ENCODE results near the gene TANC1.

The TANC1 gene

DNA sequence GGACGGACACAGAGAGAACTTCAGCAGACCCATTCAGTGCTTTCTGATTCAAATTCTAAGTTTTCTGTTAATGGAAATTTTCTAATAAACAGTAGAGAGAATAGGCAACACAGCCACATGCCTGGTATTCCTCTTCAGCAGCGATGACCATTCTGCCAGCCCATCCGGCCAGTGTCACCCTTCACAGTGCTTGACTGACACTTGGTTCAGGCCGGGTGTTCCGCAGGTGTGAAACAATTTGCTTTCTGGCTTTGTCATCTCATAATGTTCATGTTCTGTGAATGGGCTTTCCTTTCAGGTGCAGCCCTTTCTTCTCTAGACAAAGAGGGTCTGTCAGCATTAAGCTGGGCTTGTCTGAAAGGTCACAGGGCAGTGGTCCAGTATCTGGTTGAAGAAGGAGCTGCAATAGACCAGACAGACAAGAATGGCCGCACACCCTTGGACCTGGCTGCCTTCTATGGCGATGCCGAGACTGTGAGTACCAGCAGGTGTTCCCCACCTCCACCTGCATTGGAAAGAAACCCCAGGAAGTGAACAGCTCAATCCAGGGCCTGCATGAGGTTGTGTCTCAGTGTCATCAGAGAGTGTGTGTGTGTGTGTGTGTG lies 251.1 kb downstream of the TANC1 start:
- H3K4me3 ChIP-seq (ENCODE audit: low read length in 2 of 2): peak overlapping the region in 1 of 2 donors; percentile 12
- H2BK5ac ChIP-seq (ENCODE audit: low read length): no peak overlapping the region
- no peak overlapping the region for H3K14ac ChIP-seq (ENCODE audit: low read length)
- H3K9me3 ChIP-seq (replicated peaks in 1 of 2; ENCODE audit: control insufficient read depth in 2 of 2, insufficient read depth in 1 of 2, low read depth in 1 of 2, low read length in 2 of 2): peaks cover 3% of the 10 kb centered on the region in 2 donors
- H3K79me1 ChIP-seq (ENCODE audit: low read depth, low read length): no peaks in the 10 kb centered on the region
- no peak overlapping the region for H2BK120ac ChIP-seq (ENCODE audit: low read depth, low read length)
- H3K9ac ChIP-seq (ENCODE audit: low read depth, low read length, poor library complexity): no peak overlapping the region
- H2AFZ ChIP-seq (ENCODE audit: low read length): no peak overlapping the region
- no peaks in the 10 kb centered on the region for H3K27me3 ChIP-seq (ENCODE audit: control insufficient read depth in 3 of 3, insufficient read depth in 3 of 3, low read depth in 1 of 3, low read length in 3 of 3)
- no peak for DNase-seq (ENCODE audit: low spot score)
- no peak overlapping the region for H4K91ac ChIP-seq (ENCODE audit: low read depth, low read length, poor library complexity)
- H3K27ac ChIP-seq (replicated peaks; ENCODE audit: low read length): no peak overlapping the region
- no peak overlapping the region for H2AK5ac ChIP-seq (ENCODE audit: low read depth, low read length)
- no peak overlapping the region for H3K4ac ChIP-seq (ENCODE audit: low read length)
- peaks cover 0 to 95% of the 10 kb centered on the region in 2 donors for H3K36me3 ChIP-seq (replicated peaks in 1 of 2; ENCODE audit: control insufficient read depth in 2 of 2, insufficient read depth in 2 of 2, low read length in 2 of 2)
- H3K4me1 ChIP-seq (ENCODE audit: control insufficient read depth in 2 of 2, insufficient read depth in 1 of 2, low read depth in 1 of 2, low read length in 2 of 2): peaks cover 0 to 8% of the 10 kb centered on the region in 2 donors
- no peak overlapping the region for H2BK12ac ChIP-seq (ENCODE audit: low read length)
- no peak overlapping the region for H3K4me2 ChIP-seq (ENCODE audit: insufficient read depth, low read length, poor library complexity, severe bottlenecking)
- H2BK15ac ChIP-seq (ENCODE audit: low read length): no peak overlapping the region
- no peak overlapping the region for H3K23ac ChIP-seq (ENCODE audit: low read depth, low read length, poor library complexity)
- H4K8ac ChIP-seq (ENCODE audit: low read depth, low read length): no peak overlapping the region
- no CpG with 5 or more reads among the region's 8 CpGs for WGBS, 2 donors (ENCODE audit: extremely low coverage in 2 of 2, insufficient read length in 2 of 2, insufficient replicate concordance in 1 of 2)
- no peak overlapping the region for H3K18ac ChIP-seq (ENCODE audit: low read length)

DNA sequence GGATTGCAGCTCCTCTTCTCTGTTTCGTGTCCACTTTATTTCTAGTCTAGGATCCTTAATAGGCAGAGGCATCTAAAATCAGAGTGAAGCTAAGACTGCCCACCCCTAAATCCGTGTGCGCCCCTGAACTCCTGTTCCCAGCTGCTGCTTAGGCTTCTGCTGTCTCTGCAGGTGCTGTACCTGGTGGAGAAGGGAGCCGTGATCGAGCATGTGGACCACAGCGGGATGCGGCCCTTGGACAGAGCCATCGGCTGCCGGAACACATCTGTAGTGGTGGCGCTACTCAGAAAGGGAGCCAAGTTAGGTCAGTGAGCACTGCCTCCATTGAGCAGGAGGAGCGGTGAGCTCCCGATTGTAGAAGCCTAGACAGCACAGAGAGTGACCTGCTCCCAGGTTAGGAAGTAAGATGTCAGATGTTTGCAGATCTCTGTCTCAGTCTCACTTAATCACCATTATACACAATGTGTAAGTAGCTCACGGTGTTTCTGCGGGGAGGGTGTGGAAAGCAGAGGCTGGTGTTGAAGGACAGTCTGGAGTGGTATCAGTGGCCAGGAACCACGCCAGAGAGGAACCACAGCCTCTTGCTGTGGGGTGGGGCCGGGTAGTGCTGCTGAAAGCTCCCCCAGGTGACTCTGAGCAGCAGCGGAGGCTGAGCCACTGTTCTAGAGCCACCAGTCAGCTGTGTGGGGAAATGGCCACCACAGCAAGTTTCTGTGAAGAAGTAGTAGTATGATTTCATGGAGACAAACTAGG lies 255.8 kb downstream of the TANC1 start:
- Histone ChIP-seq H3K4me1 (ENCODE audit: control insufficient read depth in 2 of 2, insufficient read depth in 1 of 2, low read depth in 1 of 2, low read length in 2 of 2) (peaks cover 0 to 13% of the 10 kb centered on the region in 2 donors), H2BK12ac (ENCODE audit: low read length) (no peak overlapping the region), H2BK120ac (ENCODE audit: low read depth, low read length) (no peak overlapping the region), H3K79me1 (ENCODE audit: low read depth, low read length) (no peaks in the 10 kb centered on the region), H3K36me3 (replicated peaks in 1 of 2; ENCODE audit: control insufficient read depth in 2 of 2, insufficient read depth in 2 of 2, low read length in 2 of 2) (peaks cover 0 to 91% of the 10 kb centered on the region in 2 donors), H3K4me3 (ENCODE audit: low read length in 2 of 2) (no peak overlapping the region), H3K4ac (ENCODE audit: low read length) (no peak overlapping the region), H3K9ac (ENCODE audit: low read depth, low read length, poor library complexity) (no peak overlapping the region), H3K23ac (ENCODE audit: low read depth, low read length, poor library complexity) (no peak overlapping the region), H2AFZ (ENCODE audit: low read length) (no peak overlapping the region), H4K8ac (ENCODE audit: low read depth, low read length) (no peak overlapping the region), H4K91ac (ENCODE audit: low read depth, low read length, poor library complexity) (no peak overlapping the region), H3K9me3 (replicated peaks in 1 of 2; ENCODE audit: control insufficient read depth in 2 of 2, insufficient read depth in 1 of 2, low read depth in 1 of 2, low read length in 2 of 2) (no peaks in the 10 kb centered on the region), H3K27ac (replicated peaks; ENCODE audit: low read length) (no peak overlapping the region), H2BK15ac (ENCODE audit: low read length) (no peak overlapping the region), H3K4me2 (ENCODE audit: insufficient read depth, low read length, poor library complexity, severe bottlenecking) (no peak overlapping the region), H2BK5ac (ENCODE audit: low read length) (no peak overlapping the region), H2AK5ac (ENCODE audit: low read depth, low read length) (no peak overlapping the region), H3K18ac (ENCODE audit: low read length) (no peak overlapping the region), H3K14ac (ENCODE audit: low read length) (no peak overlapping the region), H3K27me3 (ENCODE audit: control insufficient read depth in 3 of 3, insufficient read depth in 3 of 3, low read depth in 1 of 3, low read length in 3 of 3) (no peaks in the 10 kb centered on the region)
- DNase-seq (ENCODE audit: low spot score): no peak
- WGBS, 2 donors (ENCODE audit: extremely low coverage in 2 of 2, insufficient read length in 2 of 2, insufficient replicate concordance in 1 of 2): no CpG with 5 or more reads among the region's 17 CpGs

DNA sequence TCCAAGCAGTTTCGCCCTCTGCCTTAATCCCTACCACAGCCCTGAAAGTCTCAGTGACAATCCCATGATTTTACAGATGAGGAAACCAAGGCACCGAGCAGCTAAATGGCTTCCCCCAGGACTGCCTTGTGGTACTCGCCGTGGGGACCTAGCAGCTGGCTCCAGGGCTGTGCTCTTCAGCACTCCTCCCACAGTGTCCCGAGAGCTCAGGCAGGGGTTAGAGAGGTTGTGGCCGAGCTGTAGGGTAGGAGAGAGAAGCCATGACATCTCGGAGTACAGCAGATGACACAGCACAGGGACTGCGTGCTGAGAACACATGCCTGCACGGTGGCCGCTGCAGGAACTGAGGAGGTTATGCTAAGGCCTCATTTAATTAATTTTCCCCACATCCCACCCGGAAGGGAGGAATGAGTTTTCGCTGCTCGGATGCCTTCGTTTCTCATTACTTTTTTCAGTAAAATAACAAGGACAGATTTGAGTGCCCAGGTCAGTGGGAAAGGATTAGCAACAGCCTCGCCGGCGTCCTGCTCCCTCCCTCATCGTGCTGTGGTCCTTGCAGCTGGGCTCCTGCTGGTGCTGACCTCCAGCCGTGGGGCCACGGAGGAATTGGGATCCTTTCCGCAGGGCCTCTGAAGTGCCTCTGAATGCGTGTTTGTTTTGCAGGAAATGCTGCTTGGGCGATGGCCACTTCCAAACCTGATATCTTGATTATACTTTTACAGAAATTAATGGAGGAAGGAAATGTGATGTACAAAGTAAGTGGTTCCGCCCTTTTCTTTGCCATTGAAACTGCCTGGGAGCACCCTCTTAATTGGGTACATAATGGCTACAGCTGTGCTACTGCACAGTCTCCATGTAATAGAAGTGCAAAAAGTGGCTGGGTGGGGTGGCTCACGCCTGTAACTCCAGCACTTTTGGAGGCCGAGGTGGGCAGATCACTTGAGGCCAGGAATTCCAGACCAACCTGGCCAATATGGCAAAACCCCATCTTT lies 256.9 kb downstream of the TANC1 start:
- Histone ChIP-seq H3K4me2 (ENCODE audit: insufficient read depth, low read length, poor library complexity, severe bottlenecking) (no peak overlapping the region), H3K23ac (ENCODE audit: low read depth, low read length, poor library complexity) (no peak overlapping the region), H4K8ac (ENCODE audit: low read depth, low read length) (no peak overlapping the region), H3K79me1 (ENCODE audit: low read depth, low read length) (no peaks in the 10 kb centered on the region), H2AFZ (ENCODE audit: low read length) (no peak overlapping the region), H3K4me3 (ENCODE audit: low read length in 2 of 2) (no peak overlapping the region), H3K4me1 (ENCODE audit: control insufficient read depth in 2 of 2, insufficient read depth in 1 of 2, low read depth in 1 of 2, low read length in 2 of 2) (peaks cover 0 to 8% of the 10 kb centered on the region in 2 donors), H2BK5ac (ENCODE audit: low read length) (no peak overlapping the region), H4K91ac (ENCODE audit: low read depth, low read length, poor library complexity) (no peak overlapping the region), H3K9ac (ENCODE audit: low read depth, low read length, poor library complexity) (no peak overlapping the region), H3K27me3 (ENCODE audit: control insufficient read depth in 3 of 3, insufficient read depth in 3 of 3, low read depth in 1 of 3, low read length in 3 of 3) (no peaks in the 10 kb centered on the region), H3K27ac (replicated peaks; ENCODE audit: low read length) (no peak overlapping the region), H2BK12ac (ENCODE audit: low read length) (no peak overlapping the region), H3K18ac (ENCODE audit: low read length) (peak overlapping the region; percentile 41), H2BK15ac (ENCODE audit: low read length) (no peak overlapping the region), H3K14ac (ENCODE audit: low read length) (no peak overlapping the region), H2AK5ac (ENCODE audit: low read depth, low read length) (no peak overlapping the region), H3K36me3 (replicated peaks in 1 of 2; ENCODE audit: control insufficient read depth in 2 of 2, insufficient read depth in 2 of 2, low read length in 2 of 2) (peaks cover 3 to 93% of the 10 kb centered on the region in 2 donors), H2BK120ac (ENCODE audit: low read depth, low read length) (no peak overlapping the region), H3K9me3 (replicated peaks in 1 of 2; ENCODE audit: control insufficient read depth in 2 of 2, insufficient read depth in 1 of 2, low read depth in 1 of 2, low read length in 2 of 2) (no peaks in the 10 kb centered on the region), H3K4ac (ENCODE audit: low read length) (no peak overlapping the region)
- DNase-seq (ENCODE audit: low spot score): no peak
- WGBS, 2 donors (ENCODE audit: extremely low coverage in 2 of 2, insufficient read length in 2 of 2, insufficient replicate concordance in 1 of 2): no CpG with 5 or more reads among the region's 26 CpGs
